HCT116 (cell line): ENCODE data around the gene DIPK1A.

ENCODE experiments used
- EGR1 ChIP-seq: IDR thresholded peaks from 2 replicates; pipeline ENCODE4 v1.6.1; 2012; ENCODE audit warnings: low read depth
- EZH2 ChIP-seq: fragments of 200-600 bp; sonication (generic); IDR thresholded peaks from 2 replicates; pipeline ENCODE4 v1.6.1; 2017; ENCODE audit warnings: antibody characterized with exemption, mixed run types
- POLR2A ChIP-seq: IDR thresholded peaks from 2 replicates; pipeline ENCODE4 v1.7.0; 2011; ENCODE audit warnings: borderline replicate concordance; ENCODE audit not compliant: insufficient read depth, insufficient read length; ENCODE audit errors: extremely low read depth
- POLR2AphosphoS5 ChIP-seq: IDR thresholded peaks from 2 replicates; pipeline ENCODE4 v1.6.1; 2011; ENCODE audit warnings: mild to moderate bottlenecking, low read depth, low read length, moderate library complexity
- RAD21 ChIP-seq: IDR thresholded peaks from 2 replicates; pipeline ENCODE4 v1.6.1; 2012; ENCODE audit warnings: low read depth, mild to moderate bottlenecking
- SIN3A ChIP-seq: IDR thresholded peaks from 2 replicates; pipeline ENCODE4 v1.6.1; 2012; ENCODE audit warnings: low read depth
- SP1 ChIP-seq: IDR thresholded peaks from 2 replicates; pipeline ENCODE4 v1.6.1; 2012; ENCODE audit warnings: low read depth
- SRF ChIP-seq: IDR thresholded peaks from 2 replicates; pipeline ENCODE4 v1.6.1; 2012; ENCODE audit warnings: low read depth
- TF ChIP-seq, protein P1 (sequence below), 3 experiments: fragments of 200-600 bp in 1 of 3; sonication (generic) in 1 of 3; IDR thresholded peaks in 2 of 3; conservative IDR thresholded peaks in 1 of 3; 2 replicates each; pipeline ENCODE4 v1.5.1; 2012 to 2017; ENCODE audit warnings: low read depth in 2 of 3, low read length in 2 of 3, antibody characterized with exemption in 1 of 3, borderline replicate concordance in 1 of 3, control low read depth in 1 of 3, mild to moderate bottlenecking in 1 of 3, mixed read lengths in 1 of 3, mixed run types in 1 of 3, moderate library complexity in 1 of 3; ENCODE audit not compliant: insufficient read depth in 1 of 3
- TF ChIP-seq, protein P2 (sequence below): IDR thresholded peaks from 2 replicates; pipeline ENCODE4 v1.6.1; 2012; ENCODE audit warnings: low read depth

DNA sequence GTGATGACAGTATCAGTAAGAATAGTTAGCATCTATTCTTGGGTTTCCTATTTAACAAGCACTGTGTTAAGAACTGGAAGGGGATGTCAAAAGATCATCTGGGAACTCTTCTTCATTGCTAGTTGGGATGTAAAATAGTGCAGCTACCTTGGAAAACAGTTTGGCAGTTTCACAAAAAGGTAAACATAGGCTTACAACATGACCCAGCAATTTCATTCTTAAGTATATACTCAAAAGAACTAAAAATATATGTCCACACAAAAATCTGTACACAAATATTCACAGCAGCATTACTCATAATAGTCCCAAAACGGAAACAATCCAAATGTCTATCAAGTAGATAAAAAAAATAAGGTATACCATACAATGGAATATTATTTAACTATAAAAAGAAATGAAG lies 45.7 kb downstream of the DIPK1A start:
- TF ChIP-seq, protein P1, sequence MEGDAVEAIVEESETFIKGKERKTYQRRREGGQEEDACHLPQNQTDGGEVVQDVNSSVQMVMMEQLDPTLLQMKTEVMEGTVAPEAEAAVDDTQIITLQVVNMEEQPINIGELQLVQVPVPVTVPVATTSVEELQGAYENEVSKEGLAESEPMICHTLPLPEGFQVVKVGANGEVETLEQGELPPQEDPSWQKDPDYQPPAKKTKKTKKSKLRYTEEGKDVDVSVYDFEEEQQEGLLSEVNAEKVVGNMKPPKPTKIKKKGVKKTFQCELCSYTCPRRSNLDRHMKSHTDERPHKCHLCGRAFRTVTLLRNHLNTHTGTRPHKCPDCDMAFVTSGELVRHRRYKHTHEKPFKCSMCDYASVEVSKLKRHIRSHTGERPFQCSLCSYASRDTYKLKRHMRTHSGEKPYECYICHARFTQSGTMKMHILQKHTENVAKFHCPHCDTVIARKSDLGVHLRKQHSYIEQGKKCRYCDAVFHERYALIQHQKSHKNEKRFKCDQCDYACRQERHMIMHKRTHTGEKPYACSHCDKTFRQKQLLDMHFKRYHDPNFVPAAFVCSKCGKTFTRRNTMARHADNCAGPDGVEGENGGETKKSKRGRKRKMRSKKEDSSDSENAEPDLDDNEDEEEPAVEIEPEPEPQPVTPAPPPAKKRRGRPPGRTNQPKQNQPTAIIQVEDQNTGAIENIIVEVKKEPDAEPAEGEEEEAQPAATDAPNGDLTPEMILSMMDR (IDR thresholded peaks at IDR 0.05 in 2 of 3, conservative IDR thresholded peaks at IDR 0.05 in 1 of 3; ENCODE audit: borderline replicate concordance in 1 of 3, insufficient read depth in 1 of 3, low read depth in 2 of 3, low read length in 2 of 3), result no peak
- TF ChIP-seq SRF (no peak), POLR2A (no peak), POLR2AphosphoS5 (no peak), SP1 (no peak), EGR1 (no peak), EZH2 (no peak), SIN3A (no peak), RAD21 (no peak)
- TF ChIP-seq, protein P2, sequence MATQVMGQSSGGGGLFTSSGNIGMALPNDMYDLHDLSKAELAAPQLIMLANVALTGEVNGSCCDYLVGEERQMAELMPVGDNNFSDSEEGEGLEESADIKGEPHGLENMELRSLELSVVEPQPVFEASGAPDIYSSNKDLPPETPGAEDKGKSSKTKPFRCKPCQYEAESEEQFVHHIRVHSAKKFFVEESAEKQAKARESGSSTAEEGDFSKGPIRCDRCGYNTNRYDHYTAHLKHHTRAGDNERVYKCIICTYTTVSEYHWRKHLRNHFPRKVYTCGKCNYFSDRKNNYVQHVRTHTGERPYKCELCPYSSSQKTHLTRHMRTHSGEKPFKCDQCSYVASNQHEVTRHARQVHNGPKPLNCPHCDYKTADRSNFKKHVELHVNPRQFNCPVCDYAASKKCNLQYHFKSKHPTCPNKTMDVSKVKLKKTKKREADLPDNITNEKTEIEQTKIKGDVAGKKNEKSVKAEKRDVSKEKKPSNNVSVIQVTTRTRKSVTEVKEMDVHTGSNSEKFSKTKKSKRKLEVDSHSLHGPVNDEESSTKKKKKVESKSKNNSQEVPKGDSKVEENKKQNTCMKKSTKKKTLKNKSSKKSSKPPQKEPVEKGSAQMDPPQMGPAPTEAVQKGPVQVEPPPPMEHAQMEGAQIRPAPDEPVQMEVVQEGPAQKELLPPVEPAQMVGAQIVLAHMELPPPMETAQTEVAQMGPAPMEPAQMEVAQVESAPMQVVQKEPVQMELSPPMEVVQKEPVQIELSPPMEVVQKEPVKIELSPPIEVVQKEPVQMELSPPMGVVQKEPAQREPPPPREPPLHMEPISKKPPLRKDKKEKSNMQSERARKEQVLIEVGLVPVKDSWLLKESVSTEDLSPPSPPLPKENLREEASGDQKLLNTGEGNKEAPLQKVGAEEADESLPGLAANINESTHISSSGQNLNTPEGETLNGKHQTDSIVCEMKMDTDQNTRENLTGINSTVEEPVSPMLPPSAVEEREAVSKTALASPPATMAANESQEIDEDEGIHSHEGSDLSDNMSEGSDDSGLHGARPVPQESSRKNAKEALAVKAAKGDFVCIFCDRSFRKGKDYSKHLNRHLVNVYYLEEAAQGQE, result no peak
